OCI-LY3 (cell line): ENCODE results near the gene GNA12.

Source experiments
- EZH2phosphoT487 ChIP-seq: fragments of 200-600 bp; shearing (Covaris generic); IDR thresholded peaks from 2 replicates; pipeline ENCODE4 v1.6.1; 2018; ENCODE audit warnings: antibody characterized with exemption, mixed run types, low read depth
- TF ChIP-seq, protein P1 (sequence below): fragments of 200-600, 300-600 bp; sonication (generic); IDR thresholded peaks from 2 replicates; pipeline ENCODE4 v1.5.1; 2014; ENCODE audit warnings: antibody characterized with exemption, low read length, low read depth

GRCh38 chr7:2787251-2787951 is 56.7 kb downstream of the GNA12 start:
- TF ChIP-seq, protein P1, sequence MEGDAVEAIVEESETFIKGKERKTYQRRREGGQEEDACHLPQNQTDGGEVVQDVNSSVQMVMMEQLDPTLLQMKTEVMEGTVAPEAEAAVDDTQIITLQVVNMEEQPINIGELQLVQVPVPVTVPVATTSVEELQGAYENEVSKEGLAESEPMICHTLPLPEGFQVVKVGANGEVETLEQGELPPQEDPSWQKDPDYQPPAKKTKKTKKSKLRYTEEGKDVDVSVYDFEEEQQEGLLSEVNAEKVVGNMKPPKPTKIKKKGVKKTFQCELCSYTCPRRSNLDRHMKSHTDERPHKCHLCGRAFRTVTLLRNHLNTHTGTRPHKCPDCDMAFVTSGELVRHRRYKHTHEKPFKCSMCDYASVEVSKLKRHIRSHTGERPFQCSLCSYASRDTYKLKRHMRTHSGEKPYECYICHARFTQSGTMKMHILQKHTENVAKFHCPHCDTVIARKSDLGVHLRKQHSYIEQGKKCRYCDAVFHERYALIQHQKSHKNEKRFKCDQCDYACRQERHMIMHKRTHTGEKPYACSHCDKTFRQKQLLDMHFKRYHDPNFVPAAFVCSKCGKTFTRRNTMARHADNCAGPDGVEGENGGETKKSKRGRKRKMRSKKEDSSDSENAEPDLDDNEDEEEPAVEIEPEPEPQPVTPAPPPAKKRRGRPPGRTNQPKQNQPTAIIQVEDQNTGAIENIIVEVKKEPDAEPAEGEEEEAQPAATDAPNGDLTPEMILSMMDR, result no peak
- TF ChIP-seq EZH2phosphoT487, result no peak
